HL-60/S4 (cell line): ENCODE results near the gene PLP2.
"Not testable (repeated sequence)": the region's sequence is repeated elsewhere in the genome, so short reads cannot be mapped to it uniquely, and the experiment has no call there.

ENCODE experiments used
- in situ Hi-C: fragments of 300-500 bp; cut with MboI; formaldehyde crosslinking; loops from 2 replicates; pipeline ENCODE4 v1.14.3; 2022; ENCODE audit warnings: low sequenced_read_pairs

PLP2 gene, protein sequence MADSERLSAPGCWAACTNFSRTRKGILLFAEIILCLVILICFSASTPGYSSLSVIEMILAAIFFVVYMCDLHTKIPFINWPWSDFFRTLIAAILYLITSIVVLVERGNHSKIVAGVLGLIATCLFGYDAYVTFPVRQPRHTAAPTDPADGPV

DNA sequence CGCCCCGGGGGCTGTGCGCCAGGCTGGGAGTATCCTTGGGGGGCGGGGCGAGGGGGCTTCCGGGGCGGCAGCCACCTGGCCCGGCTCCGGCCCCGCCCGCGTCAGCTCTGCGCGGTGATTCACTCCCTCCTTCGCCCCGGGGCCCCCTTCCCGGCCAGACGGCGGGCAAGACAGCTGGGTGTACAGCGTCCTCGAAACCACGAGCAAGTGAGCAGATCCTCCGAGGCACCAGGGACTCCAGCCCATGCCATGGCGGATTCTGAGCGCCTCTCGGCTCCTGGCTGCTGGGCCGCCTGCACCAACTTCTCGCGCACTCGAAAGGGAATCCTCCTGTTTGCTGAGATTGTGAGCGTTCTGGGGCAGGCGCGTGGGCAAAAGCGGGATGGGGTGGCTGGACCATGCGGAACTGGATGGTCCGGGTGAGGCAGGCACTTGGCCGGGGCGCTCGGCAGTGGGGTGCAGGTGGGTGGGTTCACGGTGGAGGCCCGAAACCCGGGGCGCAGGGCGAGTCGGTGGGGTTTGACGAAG lies at the start of gene PLP2:
TSS of gene PLP2 (plus strand) at position 147 of the 528 bp plus-strand sequence. CDS start at position 250, 103 bp downstream.
- in situ Hi-C loops, result no loop called here

GRCh38 chrX:49122499-49122898 lies 49.2 kb upstream of the PLP2 start:
- in situ Hi-C loops, result no loop called here

GRCh38 chrX:49127742-49128258 lies 43.9 kb upstream of the PLP2 start:
- in situ Hi-C loops, result not testable (repeated sequence)

DNA sequence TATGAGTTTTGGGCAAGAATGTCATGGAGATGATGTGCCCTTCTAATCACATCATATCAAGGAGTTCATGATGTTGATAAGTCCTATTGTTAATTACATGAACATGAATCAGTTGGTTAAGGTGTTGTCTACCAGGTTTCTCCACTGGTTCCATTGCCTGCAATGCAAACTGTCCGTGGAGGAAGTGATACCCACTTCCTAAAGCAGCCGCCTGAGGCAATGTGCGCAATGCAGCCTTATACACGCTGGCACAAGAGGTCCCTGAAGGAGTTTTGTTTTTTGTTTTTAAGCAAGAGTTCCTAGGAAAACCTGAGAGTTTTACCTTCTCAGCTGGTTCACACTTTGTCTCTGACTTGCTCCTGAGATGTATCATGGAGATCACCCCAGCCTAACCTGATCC lies 42.3 kb upstream of the PLP2 start:
- in situ Hi-C loops, result no loop called here

DNA sequence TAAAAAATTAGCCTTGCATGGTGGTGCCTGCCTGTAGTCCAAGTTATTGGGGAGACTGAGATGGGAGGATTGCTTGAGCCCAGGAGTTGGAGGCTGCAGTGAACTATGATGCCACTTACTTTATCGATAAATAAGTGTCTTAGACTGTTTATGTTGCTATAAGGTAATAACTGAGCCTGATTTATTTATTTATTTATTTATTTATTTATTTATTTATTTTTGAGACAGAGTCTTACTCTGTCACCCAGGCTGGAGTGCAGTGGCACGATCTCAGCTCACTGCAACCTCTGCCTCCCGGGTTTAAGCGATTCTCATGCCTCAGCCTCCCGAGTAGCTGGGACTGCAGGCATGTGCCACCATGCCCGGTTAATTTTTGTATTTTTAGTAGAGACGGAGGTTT lies 39.4 kb upstream of the PLP2 start:
- in situ Hi-C loops, result not testable (repeated sequence)

GRCh38 chrX:49133759-49134158 lies 37.9 kb upstream of the PLP2 start:
- in situ Hi-C loops, result no loop called here

DNA sequence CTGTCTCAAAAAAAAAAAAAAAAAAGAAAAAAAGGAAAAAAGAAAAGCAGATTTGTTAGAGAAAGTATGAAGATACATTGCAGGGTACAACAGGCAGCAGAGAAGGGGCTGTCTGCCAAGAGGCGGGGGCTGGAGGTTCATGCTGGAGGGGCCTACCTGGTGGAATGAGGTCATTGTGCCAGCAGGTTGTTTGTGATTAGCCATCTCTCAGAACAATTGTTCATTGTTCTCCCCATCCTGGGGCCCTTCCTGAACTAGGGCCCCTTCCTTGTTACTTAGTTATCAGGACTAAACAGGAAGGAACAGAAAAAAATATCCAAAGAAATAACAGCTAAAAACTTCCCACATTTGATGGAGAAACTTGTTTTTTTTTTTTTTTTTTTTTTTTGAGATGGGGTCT lies 34.2 kb upstream of the PLP2 start:
- in situ Hi-C loops, result no loop called here

DNA sequence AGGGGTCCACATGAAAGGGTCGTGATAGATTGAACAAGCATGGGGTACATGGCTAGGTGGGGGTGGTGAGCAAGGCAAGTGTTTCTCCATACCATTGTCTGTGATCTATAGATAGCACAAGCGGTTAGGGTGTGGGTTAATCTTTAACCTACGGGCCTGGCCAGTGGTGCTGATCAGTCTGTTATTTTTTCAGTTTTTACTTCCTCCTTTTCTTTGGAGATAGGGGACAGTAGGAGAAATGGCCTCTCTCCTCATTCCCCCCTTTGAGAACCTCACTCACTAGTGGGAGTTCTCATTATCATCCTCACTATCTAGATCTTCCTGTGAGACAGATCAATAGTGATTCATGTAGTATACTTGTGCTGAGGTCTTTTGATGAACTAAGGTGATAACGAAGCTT lies 32.0 kb upstream of the PLP2 start:
- in situ Hi-C loops, result no loop called here

DNA sequence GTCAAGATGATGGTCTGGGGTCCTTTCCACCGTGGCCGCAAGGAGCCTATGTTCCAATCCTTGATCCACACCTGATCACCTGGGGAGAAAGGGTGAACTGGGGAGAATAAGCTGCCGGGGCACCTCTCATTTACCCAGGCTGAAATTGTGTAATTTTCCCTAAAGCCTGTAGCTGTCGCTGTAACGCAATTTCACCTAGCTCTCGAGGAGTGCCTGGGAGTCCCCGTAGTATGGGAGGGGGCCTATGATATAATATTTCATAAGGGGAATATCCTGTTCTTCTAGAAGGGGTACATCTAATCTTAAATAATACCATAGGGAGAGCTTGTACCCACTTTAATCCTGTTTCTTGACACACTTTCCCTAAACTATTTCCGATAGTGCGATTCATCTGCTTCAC lies 29.4 kb upstream of the PLP2 start:
- in situ Hi-C loops, result not testable (repeated sequence)

DNA sequence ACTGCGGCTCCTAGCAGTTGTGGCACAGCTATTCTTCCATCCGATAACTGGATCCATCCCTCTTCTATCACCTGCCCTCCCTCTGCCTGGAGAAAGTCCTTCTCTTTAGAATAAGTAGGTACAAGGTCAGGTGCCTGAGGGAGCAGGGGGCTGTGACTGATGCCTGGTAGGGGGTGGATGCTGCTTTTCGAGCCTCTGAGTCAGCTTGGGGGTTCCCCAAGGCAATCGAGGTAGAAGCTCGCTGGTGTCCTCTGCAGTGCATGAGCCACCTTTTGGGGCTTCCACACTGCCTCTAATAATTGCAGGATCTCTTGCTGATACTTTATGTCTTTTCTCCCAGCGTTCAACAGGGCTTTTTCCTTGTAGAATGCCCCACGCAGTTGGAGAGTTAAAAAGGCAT lies 28.5 kb upstream of the PLP2 start:
- in situ Hi-C loops, result not testable (repeated sequence)

GRCh38 chrX:49147282-49147681 lies 24.4 kb upstream of the PLP2 start:
- in situ Hi-C loops, result no loop called here

GRCh38 chrX:49147936-49148335 lies 23.8 kb upstream of the PLP2 start:
- in situ Hi-C loops, result no loop called here

DNA sequence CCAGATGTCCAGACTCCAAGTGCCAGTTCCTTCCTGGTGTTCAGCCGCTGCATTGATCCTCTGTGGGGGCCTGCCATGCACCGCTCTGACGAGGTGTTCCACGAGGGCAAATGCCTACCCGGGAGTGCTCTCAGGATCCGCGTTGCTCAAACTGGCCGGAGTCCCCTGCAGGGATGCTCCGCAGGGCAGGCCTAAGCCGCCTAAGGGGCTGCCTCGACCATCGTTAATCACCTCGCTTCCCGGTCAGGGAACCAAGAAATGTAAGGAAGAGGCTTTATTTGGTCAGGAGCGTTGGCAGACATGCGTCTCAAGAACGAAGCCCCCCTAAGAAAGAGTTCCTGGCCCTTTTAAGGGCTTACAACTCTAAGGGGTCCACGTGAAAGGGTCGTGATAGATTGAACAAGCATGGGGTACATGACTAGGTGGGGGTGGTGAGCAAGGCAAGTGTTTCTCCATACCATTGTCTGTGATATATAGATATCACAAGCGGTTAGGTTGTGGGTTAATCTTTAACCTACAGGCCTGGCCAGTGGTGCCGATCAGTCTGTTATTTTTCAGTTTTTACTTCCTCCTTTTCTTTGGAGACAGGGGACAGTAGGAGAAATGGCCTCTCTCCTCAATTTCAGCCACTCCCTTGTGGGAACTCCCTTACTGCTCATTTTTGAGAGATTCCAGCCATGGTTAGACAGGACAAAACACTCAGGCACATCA lies 23.2 kb upstream of the PLP2 start:
- in situ Hi-C loops, result not testable (repeated sequence)

DNA sequence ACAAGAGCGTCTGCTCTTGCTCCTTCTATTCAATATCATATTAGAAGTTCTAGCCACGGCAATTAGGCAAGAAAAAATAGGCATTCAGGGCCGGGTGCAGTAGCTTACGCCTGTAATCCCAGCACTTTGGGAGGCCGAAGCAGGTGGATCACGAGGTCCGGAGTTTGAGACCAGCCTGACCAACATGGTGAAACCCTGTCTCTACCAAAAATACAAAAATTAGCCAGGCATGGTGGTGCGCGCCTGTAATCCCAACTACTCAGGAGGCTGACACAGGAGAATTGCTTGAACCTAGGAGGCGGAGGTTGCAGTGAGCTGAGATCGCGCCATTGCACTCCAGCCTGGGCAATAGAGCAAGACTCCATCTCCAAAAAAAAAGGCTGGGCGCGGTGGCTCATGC lies 22.4 kb upstream of the PLP2 start:
- in situ Hi-C loops, result not testable (repeated sequence)

DNA sequence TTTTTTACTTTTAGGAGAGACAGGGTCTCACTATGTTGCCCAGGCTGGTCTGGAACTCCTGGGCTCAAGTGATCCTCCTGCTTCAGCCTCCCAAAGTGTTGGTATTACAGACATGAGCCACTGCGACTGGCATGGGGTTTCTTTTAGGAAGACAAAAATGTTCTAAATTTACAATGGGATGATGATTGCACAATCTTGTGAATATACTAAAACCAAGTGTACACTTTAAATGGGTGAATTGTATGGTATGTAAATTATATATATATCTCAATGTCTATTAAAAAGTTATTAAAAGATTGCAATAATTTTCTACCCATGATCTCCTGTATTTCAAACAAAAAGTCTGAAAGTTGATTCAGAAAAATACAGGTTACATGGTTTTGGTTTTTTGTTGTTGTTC lies 18.2 kb upstream of the PLP2 start:
- in situ Hi-C loops, result no loop called here

DNA sequence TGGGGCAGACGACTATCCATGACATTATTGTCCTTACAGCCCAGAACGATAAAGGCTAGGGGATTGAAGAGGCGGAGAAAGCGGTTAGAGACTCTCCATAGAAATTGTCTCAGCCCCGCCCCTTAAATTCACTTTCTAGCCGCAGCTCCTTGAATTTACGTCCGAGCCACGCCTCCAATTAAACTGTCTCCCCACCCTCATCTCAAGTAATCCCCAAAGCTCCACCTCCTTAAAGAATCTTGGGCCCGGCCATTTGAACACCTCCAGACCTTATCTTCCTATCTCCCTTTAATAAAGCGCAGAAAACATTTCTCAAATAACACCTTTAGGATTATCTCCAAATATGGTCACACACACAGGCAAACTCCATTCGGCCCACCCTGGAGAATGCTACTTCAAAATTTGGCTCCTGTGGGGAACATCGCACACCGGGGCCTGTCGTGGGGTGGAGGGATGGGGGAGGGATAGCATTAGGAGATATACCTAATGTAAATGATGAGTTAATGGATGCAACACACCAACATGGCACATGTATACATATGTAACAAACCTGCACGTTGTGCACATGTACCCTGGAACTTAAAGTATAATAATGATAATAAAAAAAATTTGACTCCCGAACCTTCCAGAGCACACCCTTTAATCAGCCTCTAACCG lies 16.3 kb upstream of the PLP2 start:
- in situ Hi-C loops, result no loop called here

GRCh38 chrX:49155900-49156837 lies 15.5 kb upstream of the PLP2 start:
- in situ Hi-C loops, result no loop called here

- in situ Hi-C loops, result no loop called here
These were observed 14.5 kb upstream of the PLP2 start for GRCh38 chrX:49157194-49157593.

- in situ Hi-C loops, result no loop called here
These were observed 10.8 kb upstream of the PLP2 start for GRCh38 chrX:49160908-49161307.

- in situ Hi-C loops, result no loop called here
These were observed 10.1 kb upstream of the PLP2 start for GRCh38 chrX:49161632-49162031.

DNA sequence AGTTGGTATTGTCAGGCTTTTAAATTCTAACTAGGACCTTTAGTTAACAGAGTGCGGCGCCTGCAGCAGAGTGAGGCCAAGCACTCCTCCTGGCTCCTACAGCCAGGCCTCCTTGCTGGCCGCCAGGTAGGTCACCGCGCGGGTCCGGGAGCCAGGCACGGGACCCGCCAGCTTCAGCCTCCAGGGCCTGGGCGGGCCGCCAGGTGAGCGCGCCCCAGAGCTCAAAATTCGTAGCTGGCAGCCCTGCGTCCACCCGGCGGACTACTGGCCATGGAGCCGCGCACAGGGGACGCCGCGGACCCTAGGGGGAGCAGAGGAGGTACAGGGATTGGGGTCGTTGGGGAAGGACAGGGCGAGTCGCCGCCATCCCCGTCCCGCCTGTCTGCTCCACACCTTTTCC lies 9.1 kb upstream of the PLP2 start, which contains the start of gene MAGIX:
TSS of gene MAGIX (plus strand) at position 139 of the 400 bp plus-strand sequence. CDS start at position 271, 132 bp downstream.
- in situ Hi-C loops, result no loop called here
